Measurements from ENCODE around the gene PRLR.

Gene PRLR

DNA sequence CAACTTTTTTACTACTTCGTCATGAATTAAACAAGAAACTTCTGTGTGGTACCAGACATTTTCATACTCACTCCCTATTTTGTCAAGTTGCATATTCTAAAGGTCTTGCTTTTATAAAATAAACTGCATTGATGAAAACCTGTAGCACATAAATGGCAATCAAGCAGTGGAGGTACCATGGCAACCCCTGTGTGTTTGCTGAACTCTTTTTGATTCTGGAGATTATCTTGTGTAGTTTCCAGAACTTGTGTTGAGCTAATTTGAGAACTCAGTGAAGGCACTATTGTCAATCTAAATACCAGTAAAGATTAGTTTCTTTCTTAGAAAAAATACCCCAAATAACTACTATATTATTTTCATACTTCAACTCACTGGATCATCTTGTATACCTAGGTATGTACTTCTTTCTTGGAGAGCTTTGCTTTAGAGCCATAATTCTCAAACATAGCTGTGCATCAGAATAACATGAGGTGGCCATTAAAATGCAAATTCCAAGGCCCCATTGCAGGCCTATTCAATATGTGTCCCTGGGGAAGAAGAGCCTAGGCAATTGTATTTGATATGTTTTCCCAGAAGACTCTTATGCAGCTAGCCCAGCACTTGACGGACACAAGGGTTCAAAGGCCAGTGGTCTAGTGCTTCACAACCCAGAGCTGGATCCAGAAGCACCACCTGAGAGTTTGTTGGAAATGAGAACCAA lies 9.8 kb upstream of the PRLR start:
- Mint-ChIP-seq H3K27ac (no peak overlapping the region), H3K4me1 (no peaks in the 10 kb centered on the region), H3K9me3 (no peaks in the 10 kb centered on the region), H3K4me3 (no peak overlapping the region), H3K36me3 (ENCODE audit: low read depth) (no peaks in the 10 kb centered on the region), H3K27me3 (ENCODE audit: low read depth) (no peaks in the 10 kb centered on the region)
- TF ChIP-seq, protein P1, sequence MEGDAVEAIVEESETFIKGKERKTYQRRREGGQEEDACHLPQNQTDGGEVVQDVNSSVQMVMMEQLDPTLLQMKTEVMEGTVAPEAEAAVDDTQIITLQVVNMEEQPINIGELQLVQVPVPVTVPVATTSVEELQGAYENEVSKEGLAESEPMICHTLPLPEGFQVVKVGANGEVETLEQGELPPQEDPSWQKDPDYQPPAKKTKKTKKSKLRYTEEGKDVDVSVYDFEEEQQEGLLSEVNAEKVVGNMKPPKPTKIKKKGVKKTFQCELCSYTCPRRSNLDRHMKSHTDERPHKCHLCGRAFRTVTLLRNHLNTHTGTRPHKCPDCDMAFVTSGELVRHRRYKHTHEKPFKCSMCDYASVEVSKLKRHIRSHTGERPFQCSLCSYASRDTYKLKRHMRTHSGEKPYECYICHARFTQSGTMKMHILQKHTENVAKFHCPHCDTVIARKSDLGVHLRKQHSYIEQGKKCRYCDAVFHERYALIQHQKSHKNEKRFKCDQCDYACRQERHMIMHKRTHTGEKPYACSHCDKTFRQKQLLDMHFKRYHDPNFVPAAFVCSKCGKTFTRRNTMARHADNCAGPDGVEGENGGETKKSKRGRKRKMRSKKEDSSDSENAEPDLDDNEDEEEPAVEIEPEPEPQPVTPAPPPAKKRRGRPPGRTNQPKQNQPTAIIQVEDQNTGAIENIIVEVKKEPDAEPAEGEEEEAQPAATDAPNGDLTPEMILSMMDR (IDR thresholded peaks at IDR 0.05; ENCODE audit: unreplicated experiment in 3 of 3), result no peak

DNA sequence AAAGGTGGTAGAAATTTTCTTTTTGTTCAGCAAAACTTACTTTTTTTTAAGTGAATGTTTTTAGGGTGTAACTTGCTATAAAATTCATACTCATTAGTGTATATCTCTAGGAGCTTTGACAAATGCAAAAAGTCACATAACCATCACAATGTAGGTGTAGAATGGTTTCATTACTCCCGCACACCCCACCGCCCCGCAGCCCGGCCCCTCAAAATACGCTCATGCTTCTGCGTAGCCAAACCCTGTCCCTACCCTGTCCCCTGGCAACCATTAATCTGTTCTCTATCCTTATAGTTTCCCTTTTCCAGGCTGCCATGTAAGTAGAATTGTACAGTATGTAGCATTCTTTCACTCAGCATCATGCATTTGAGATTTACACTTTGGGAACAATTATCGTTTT lies 9.2 kb upstream of the PRLR start:
- no peaks in the 10 kb centered on the region for H3K27me3 Mint-ChIP-seq (ENCODE audit: low read depth)
- H3K4me3 Mint-ChIP-seq, result no peak overlapping the region
- no peak overlapping the region for H3K27ac Mint-ChIP-seq
- H3K9me3 Mint-ChIP-seq, result no peaks in the 10 kb centered on the region
- no peaks in the 10 kb centered on the region for H3K4me1 Mint-ChIP-seq
- H3K36me3 Mint-ChIP-seq (ENCODE audit: low read depth), result no peaks in the 10 kb centered on the region
- TF ChIP-seq, protein P1 (IDR thresholded peaks at IDR 0.05; ENCODE audit: unreplicated experiment in 3 of 3), result no peak

DNA sequence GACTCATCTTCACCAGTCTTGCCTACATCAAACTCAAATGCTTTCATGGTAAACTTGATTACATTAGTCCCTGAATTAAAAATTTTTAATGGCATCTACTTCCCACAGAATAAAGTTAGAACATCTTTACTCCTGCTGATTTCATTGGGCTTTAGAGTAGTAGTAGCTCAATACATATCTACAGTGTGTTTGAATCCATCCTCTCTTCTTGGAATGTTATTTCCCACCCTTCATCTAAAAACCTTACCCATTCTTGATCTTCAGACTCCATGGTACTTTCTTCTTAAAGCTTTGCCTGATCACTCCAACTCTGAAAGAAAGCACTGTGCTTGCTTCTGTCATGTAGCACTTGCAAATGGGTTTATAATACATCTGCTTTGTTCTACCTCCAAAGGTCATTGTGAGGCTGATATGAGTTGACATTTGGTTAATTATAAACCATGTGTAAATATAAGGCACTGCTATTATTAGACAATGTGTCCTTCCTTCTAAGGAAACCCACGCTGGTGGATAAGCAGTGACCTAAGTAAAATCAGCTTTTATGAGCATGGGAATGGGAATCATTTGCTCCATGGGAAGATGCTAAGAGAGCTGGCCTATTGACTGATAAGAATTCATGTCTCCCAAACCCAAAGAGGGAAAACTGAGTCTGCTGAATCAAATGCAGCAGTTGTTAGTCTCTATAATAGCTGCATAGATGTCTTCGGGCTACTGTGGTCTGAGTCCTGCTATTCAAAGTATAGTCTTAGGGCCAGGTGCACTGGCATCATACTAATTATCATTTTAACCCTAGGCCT lies 7.5 kb upstream of the PRLR start:
- no peak overlapping the region for H3K27ac Mint-ChIP-seq
- H3K36me3 Mint-ChIP-seq (ENCODE audit: low read depth), result no peaks in the 10 kb centered on the region
- H3K27me3 Mint-ChIP-seq (ENCODE audit: low read depth), result no peaks in the 10 kb centered on the region
- H3K4me1 Mint-ChIP-seq, result no peaks in the 10 kb centered on the region
- TF ChIP-seq, protein P1 (IDR thresholded peaks at IDR 0.05; ENCODE audit: unreplicated experiment in 3 of 3), result no peak
- no peaks in the 10 kb centered on the region for H3K9me3 Mint-ChIP-seq
- H3K4me3 Mint-ChIP-seq, result no peak overlapping the region

DNA sequence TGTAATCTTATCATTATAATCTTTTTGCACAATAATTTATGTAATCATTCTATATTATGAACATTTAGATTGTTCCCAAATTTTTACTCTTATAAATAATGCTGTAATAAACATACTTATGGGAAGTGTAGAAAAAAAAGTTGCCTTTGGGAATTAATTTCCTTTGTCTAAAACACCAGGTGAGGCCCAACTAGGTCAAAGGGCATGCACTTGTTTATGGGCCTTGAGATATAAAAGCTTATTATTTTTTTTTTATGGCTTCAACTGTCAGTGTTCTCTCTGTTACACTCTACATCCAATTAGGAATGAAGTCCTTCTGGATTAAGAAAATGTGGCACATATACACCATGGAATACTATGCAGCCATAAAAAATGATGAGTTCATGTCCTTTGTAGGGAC lies 6.5 kb upstream of the PRLR start:
- no peaks in the 10 kb centered on the region for H3K4me1 Mint-ChIP-seq
- no peak overlapping the region for H3K27ac Mint-ChIP-seq
- H3K9me3 Mint-ChIP-seq, result no peaks in the 10 kb centered on the region
- TF ChIP-seq, protein P1 (IDR thresholded peaks at IDR 0.05; ENCODE audit: unreplicated experiment in 3 of 3), result no peak
- no peak overlapping the region for H3K4me3 Mint-ChIP-seq
- H3K36me3 Mint-ChIP-seq (ENCODE audit: low read depth), result no peaks in the 10 kb centered on the region
- H3K27me3 Mint-ChIP-seq (ENCODE audit: low read depth), result no peaks in the 10 kb centered on the region

DNA sequence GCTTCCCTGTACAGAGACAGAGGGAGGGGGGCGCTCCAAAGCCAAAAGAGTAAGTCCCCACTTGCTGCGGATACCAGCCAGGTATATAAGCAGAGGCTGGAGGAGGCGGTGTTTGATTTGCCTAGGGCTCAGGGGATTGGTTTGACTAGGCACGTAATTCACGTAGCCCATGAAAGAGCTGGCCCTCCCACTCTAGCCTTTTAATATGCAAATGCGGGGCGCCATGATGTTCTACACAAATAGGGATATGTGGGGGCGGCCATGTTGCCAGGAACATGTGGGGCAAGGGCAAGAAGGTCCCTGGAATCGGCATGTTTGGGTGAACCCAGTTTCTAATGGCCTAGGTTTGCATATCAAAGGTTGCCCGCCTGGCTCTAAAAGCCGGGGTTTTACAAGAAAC lies 3.3 kb upstream of the PRLR start:
- Mint-ChIP-seq H3K4me1 (peaks cover 19% of the 10 kb centered on the region), H3K4me3 (no peak overlapping the region), H3K9me3 (no peaks in the 10 kb centered on the region), H3K27ac (peak overlapping the region in 1 of 3 experiments; percentile 43), H3K36me3 (ENCODE audit: low read depth) (no peaks in the 10 kb centered on the region), H3K27me3 (ENCODE audit: low read depth) (peaks cover 20% of the 10 kb centered on the region)
- TF ChIP-seq, protein P1 (IDR thresholded peaks at IDR 0.05; ENCODE audit: unreplicated experiment in 3 of 3), result no peak
